8988T (cell line): ENCODE measurements around the gene ARHGAP26.
"Not testable (repeated sequence)": the region's sequence is repeated elsewhere in the genome, so short reads cannot be mapped to it uniquely, and the experiment has no call there.

Experiments
- DNase-seq: peaks from one replicate; pipeline ENCODE4 v3.0.0; 2011

ARHGAP26 gene

GRCh38 chr5:142971303-142972013 lies 201.3 kb downstream of the ARHGAP26 start:
- DNase-seq = no peak

GRCh38 chr5:142972064-142972570 lies 201.9 kb downstream of the ARHGAP26 start:
- DNase-seq = no peak

GRCh38 chr5:142973932-142974331 lies 203.8 kb downstream of the ARHGAP26 start:
- no peak for DNase-seq

- DNase-seq = no peak
Measured at GRCh38 chr5:142974409-142974808, 204.2 kb downstream of the ARHGAP26 start.

GRCh38 chr5:142976861-142977260 lies 206.7 kb downstream of the ARHGAP26 start:
- DNase-seq = no peak

DNA sequence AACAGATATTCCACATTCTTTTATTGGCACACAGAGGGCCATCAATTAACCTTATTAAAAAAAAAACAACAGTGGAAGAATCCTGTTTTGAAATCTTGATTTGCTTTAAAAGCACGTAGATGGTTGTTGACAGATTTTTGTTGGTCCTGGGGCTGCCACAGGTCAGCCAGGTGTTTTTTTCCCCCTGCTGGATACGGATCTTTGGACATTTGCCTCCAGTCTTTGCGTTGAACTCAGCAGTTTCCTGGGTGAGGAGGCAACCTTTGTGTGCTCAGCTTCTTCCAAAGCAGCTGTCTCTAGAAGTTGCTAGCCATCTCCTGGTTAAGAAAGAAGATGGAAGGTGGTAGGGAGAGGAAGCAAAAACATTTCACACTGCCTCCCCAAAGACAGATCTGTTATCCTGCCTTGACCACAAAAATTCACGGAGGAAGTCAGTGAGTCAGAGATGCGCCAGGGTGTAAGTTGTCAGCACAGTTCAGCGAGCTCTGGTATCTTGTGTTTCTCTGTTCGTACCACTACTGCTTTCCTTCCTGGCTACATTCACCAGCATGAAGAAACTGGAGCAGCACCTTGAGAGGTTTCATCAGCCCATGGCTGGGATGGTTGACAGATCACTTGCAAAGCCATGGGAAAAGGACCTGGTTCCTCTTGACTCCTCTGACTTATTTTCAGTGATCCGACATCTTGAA lies 207.3 kb downstream of the ARHGAP26 start:
- no peak for DNase-seq

DNA sequence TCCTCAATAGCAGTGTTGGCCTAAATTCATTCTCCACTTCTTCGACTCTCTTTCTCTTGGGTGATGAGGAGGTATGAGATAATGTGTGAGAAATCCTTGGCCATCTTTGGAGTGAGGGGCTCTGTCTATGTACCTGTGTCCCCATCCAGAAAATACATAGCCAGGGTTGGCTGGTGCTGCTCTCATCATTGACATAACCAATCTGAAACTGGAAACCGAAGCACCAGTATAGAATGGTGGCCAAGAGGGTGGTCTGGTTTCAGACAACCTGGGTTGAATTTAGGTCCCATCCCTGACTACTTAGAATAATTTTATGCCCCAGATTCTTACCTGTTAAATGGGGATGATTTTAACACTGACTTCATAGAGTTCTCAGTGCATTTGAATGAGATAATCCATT lies 208.1 kb downstream of the ARHGAP26 start:
- no peak for DNase-seq

DNA sequence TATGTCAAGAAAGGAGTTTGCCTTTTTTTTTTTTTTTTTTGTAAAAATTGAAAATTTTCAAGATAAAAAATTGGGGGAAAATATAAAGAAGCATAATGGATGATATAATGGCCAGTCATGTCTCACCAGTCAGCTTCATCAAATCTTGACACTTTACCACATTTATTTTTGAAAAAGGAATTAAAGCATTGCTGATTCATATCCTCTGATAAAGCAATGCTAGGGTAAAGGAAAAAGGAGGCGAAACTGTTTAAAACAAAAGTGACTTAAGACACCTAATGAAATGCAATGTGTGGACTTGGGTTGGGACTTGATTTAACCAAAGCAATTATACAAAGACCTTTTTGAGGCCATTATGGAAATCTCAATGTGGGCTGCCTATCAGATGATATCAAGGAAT lies 208.5 kb downstream of the ARHGAP26 start:
- no peak for DNase-seq

DNA sequence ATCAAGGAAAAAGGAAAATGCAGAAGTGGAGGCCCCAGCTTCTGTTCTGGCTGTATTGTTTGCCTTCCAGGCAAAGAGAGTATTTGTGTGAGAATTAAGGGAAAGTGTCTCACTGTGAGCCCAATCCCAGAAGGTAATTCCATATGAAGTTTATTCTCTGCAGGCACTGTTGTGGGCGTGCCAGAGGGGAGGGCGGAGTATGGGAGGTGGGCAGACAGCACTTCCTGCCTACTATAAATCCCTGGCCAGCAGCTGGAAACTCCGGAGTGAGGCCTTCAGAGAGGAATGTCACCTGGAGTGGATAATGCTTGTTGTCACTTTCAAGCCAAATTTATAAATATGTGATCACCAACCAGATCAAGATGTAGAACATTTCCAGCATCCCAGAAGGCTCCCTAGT lies 209.5 kb downstream of the ARHGAP26 start:
- DNase-seq = no peak

DNA sequence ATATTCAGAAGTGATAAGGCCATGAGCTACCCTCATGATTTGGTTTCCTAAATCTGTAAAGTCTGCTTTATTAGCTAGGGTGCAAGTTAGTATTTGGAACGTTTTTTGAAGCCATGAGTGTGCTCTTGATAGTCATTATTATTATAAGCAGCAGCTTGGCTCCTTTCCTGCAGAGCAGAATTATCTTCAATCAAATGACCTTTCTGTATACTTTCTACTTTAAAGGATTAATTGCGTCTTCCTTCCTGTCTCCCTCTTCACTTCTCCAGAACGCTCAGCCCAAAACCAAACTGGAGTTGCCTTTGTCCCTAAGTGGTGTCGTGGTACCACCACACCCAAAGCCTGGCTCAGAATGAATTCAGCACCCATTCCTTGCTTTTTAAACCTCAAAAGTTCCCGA lies 211.3 kb downstream of the ARHGAP26 start:
- no peak for DNase-seq

GRCh38 chr5:142981886-142982820 lies 212.0 kb downstream of the ARHGAP26 start:
- no peak for DNase-seq

DNA sequence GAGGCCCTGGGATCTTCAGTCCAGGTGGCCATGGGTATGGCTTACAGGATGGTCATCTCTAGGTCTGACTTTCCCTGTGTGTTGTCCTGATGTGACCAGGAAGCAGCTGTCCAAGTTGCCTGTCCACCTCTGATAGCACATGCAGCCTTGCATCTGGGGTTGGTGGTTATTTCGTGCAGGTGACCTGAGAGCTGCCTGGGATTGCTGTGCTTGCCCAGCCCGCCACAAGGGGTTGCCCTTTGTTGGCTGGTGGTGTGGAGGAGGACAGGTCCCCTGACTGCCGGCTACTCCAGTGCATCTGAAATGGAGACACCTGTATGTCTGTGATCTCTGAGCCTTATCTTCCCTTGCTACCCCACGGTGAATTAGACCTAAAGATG lies 212.6 kb downstream of the ARHGAP26 start:
- DNase-seq = no peak

GRCh38 chr5:142984011-142984410 lies 213.8 kb downstream of the ARHGAP26 start:
- no peak for DNase-seq

DNA sequence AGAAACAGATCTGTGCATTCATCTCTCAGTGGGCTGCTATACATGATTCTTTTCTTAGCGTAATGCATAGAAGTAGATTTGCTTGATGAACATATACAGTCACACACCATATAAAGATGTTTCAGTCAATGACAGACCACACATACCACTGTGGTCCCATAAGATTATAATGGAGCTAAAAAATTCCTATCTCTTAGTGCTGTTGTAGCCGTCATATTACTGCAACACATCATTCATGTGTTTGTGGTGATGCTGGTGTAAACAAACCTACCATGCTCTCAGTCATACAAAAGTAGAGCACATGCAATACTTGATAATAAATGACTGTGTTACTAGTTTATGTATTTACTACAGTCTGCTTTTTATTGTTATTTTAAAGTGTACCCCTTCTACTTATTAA lies 214.3 kb downstream of the ARHGAP26 start:
- DNase-seq = no peak

DNA sequence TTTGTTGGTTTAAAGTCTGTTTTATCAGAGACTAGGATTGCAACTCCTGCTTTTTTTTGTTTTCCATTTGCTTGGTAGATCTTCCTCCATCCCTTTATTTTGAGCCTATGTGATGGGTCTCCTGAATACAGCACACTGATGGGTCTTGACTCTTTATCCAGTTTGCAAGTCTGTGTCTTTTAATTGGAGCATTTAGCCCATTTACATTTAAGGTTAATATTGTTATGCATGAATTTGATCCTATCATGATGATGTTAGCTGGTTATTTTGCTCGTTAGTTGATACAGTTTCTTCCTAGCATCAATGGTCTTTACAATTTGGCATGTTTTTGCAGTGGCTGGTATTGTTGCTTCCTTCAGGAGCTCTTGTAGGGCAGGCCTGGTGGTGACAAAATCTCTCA lies 219.1 kb downstream of the ARHGAP26 start:
- DNase-seq = not testable (repeated sequence)

DNA sequence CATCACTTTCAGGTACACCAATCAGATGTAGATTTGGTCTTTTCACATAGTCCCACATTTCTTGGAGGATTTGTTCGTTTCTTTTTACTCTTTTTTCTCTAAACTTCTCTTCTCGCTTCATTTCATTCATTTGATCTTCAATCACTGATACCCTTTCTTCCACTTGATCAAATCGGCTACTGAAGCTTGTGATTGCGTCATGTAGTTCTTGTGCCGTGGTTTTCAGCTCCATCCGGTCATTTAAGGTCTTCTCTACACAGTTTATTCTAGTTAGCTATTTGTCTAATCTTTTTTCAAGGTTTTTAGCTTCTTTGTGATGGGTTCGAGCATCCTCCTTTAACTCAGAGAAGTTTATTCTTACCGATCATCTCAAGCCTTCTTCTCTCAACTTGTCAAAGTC lies 219.9 kb downstream of the ARHGAP26 start:
- DNase-seq = not testable (repeated sequence)

DNA sequence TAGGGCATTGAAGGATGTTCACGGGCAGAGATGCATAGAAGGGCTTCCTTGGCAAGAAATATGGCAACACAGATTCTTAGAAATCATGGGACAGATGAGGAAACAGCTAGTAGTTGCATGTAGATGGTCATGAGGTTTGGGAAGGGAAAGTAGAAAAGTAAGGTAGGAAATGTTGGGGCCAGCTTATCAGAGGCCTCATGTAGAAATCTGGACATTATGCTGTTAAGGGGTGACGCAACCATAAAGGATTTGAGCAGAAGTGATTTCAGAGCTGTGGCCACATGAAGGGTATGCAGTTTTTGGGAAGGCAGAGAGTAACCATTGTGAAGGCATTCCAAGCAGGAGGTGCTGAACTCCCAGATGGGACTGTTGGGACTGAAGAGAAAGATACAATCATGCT lies 224.0 kb downstream of the ARHGAP26 start:
- no peak for DNase-seq

GRCh38 chr5:142995621-142996020 lies 225.4 kb downstream of the ARHGAP26 start:
- not testable (repeated sequence) for DNase-seq

GRCh38 chr5:142997591-142997990 lies 227.4 kb downstream of the ARHGAP26 start:
- DNase-seq = no peak

DNA sequence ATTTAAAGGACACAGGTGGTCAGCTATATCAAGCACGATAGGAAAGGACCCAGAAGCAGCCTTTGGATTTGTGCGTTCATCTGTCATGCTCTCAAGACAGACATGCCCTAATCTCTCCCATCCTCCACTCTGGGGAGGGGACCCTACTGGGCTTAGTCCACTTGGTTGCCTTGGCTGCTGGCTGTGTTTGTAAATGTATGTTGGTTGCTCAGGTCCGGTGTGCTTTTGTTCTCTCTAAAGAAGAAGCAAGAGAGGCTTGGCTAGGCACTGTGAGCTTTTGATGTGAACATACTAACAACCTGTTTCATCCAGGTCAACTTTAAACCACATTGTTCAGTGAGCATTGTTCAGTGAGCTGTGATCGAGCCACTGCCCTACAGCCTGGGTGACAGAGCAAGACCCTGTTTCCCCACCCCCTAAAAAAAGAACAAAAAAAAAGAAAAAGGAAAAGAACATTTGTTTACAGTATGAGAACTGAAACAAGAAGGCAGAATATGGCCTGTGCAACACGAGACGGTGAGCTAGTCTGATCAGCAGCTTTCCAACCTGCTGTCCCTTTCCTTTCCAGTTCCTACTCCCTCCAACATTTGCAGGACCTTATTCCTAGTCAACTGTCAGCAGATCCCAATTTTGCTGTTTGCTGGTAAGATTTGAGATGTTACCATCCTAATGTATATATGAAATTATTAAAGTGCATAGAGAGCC lies 228.3 kb downstream of the ARHGAP26 start:
- no peak for DNase-seq

- DNase-seq = not testable (repeated sequence)
Measured at GRCh38 chr5:143000551-143000950, 230.4 kb downstream of the ARHGAP26 start.

- no peak for DNase-seq
Measured at GRCh38 chr5:143001764-143002351, 231.7 kb downstream of the ARHGAP26 start.
